GM23338 (cell line): ENCODE results near the gene SMAP2. TPM values are rescaled to one million over a fixed set of nuclear protein-coding genes. Genes with fewer than 3 reads are reported as not detected.

Experiments
- ATAC-seq: fragments of 200-7000 bp; cut with Tn5 transposase; 3 replicates; pipeline ENCODE4 v1.9.1; 2020
- DNase-seq: peaks from one replicate; pipeline ENCODE4 v3.0.0-alpha.2; 2015; ENCODE audit warnings: low spot score
- H2AFZ ChIP-seq: fragments of 200-600 bp; sonication (generic); 2 replicates; pipeline ENCODE4 v1.8.0; 2016; ENCODE audit warnings: antibody characterized with exemption, mild to moderate bottlenecking, moderate library complexity
- H3F3A ChIP-seq: fragments of 200-600 bp; sonication (generic); replicated peaks from 2 replicates; pipeline ENCODE4 v1.8.0; 2017; ENCODE audit warnings: antibody characterized with exemption, mixed run types, low read depth
- H3K27ac ChIP-seq: fragments of 200-600 bp; sonication (generic); 2 replicates; pipeline ENCODE4 v1.6.1; 2016; ENCODE audit warnings: low read depth
- H3K27me3 ChIP-seq: fragments of 200-600 bp; sonication (generic); 2 replicates; pipeline ENCODE4 v1.8.0; 2016; ENCODE audit warnings: mild to moderate bottlenecking, mixed run types, moderate library complexity; ENCODE audit not compliant: insufficient read depth
- H3K36me3 ChIP-seq: fragments of 200-600 bp; sonication (generic); 2 replicates; pipeline ENCODE4 v1.8.0; 2016; ENCODE audit warnings: mild to moderate bottlenecking; ENCODE audit not compliant: insufficient read depth
- H3K4me1 ChIP-seq: fragments of 200-600 bp; sonication (generic); 2 replicates; pipeline ENCODE4 v1.8.0; 2016; ENCODE audit warnings: mild to moderate bottlenecking, moderate library complexity; ENCODE audit not compliant: insufficient read depth
- H3K4me2 ChIP-seq: fragments of 200-600 bp; sonication (generic); 2 replicates; pipeline ENCODE4 v1.7.1; 2017; ENCODE audit warnings: mixed run types
- H3K4me3 ChIP-seq: fragments of 200-600 bp; sonication (generic); 2 replicates; pipeline ENCODE4 v1.6.1; 2016; ENCODE audit warnings: mixed run types
- H3K79me2 ChIP-seq: fragments of 200-600 bp; sonication (generic); replicated peaks from 2 replicates; pipeline ENCODE4 v1.8.0; 2017; ENCODE audit warnings: mild to moderate bottlenecking; ENCODE audit not compliant: insufficient read depth
- H3K9me2 ChIP-seq: fragments of 200-600 bp; sonication (generic); 2 replicates; pipeline ENCODE4 v1.8.0; 2017; ENCODE audit not compliant: insufficient read depth
- H4K20me1 ChIP-seq: fragments of 200-600 bp; sonication (generic); replicated peaks from 2 replicates; pipeline ENCODE4 v1.8.0; 2017; ENCODE audit warnings: mild to moderate bottlenecking; ENCODE audit not compliant: insufficient read depth
- H3K27ac Mint-ChIP-seq: 2 replicates; pipeline ENCODE4 v1.8.0; 2020; ENCODE audit warnings: inconsistent platforms, mild to moderate bottlenecking, moderate library complexity, mixed read lengths
- H3K27me3 Mint-ChIP-seq: 3 replicates; pipeline ENCODE4 v1.8.0; 2022; ENCODE audit warnings: low read depth, mild to moderate bottlenecking, moderate library complexity, mixed read lengths, inconsistent platforms; ENCODE audit not compliant: insufficient read depth, poor library complexity
- H3K36me3 Mint-ChIP-seq: 3 replicates; pipeline ENCODE4 v1.8.0; 2021; ENCODE audit warnings: low read depth, mild to moderate bottlenecking, inconsistent platforms, moderate library complexity, mixed read lengths
- H3K4me1 Mint-ChIP-seq: 3 replicates; pipeline ENCODE4 v1.8.0; 2020; ENCODE audit warnings: mild to moderate bottlenecking, inconsistent platforms, mixed read lengths
- H3K4me3 Mint-ChIP-seq: 3 replicates; pipeline ENCODE4 v1.8.0; 2021; ENCODE audit warnings: moderate library complexity, mild to moderate bottlenecking, inconsistent platforms, mixed read lengths
- H3K9me3 Mint-ChIP-seq: 3 replicates; pipeline ENCODE4 v1.8.0; 2020; ENCODE audit warnings: moderate library complexity, mild to moderate bottlenecking, inconsistent platforms, mixed read lengths
- CTCF ChIP-seq, 2 experiments: fragments of 200-600 bp in 1 of 2; sonication (generic) in 1 of 2; conservative IDR thresholded peaks; 2 replicates each; pipeline versions ENCODE4 v1.5.1 to v1.6.1; 2016 to 2017; ENCODE audit warnings: antibody characterized with exemption in 2 of 2, low read depth in 2 of 2, mild to moderate bottlenecking in 2 of 2, moderate library complexity in 1 of 2
- ETS1 ChIP-seq: IDR thresholded peaks from 2 replicates; pipeline ENCODE4 v1.6.1; 2016; ENCODE audit warnings: antibody characterized with exemption
- EZH2phosphoT487 ChIP-seq: fragments of 200-600 bp; sonication (generic); IDR thresholded peaks from one replicate; pipeline ENCODE4 v1.8.1; 2018; ENCODE audit warnings: antibody characterized with exemption; ENCODE audit not compliant: unreplicated experiment
- STAT1 ChIP-seq: IDR thresholded peaks from one replicate; pipeline ENCODE4 v1.6.1; 2016; ENCODE audit warnings: antibody characterized with exemption; ENCODE audit not compliant: unreplicated experiment
- ZNF114 ChIP-seq: fragments of 250-450 bp; sonication (Bioruptor Pico); IDR thresholded peaks from 2 replicates; pipeline ENCODE4 v1.5.0; 2020; ENCODE audit warnings: mild to moderate bottlenecking, moderate library complexity
- ZNF331 ChIP-seq: fragments of 250-450 bp; sonication (Bioruptor Pico); IDR thresholded peaks from 2 replicates; pipeline ENCODE4 v1.5.0; 2020; ENCODE audit warnings: low read depth, mild to moderate bottlenecking, moderate library complexity
- ZNF462 ChIP-seq: fragments of 250-450 bp; sonication (Bioruptor Pico); IDR thresholded peaks from 2 replicates; pipeline ENCODE4 v1.5.0; 2020; ENCODE audit warnings: mild to moderate bottlenecking, moderate library complexity
- polyA plus RNA-seq: library from polyadenylated mRNA; unstranded; fragments of >200 nt; fragmentation: Nextera tagmentation; extraction: Ambion mirVana; gene quantifications from 2 replicates; pipeline ENCODE4 v1.2.1, GENCODE V29; 2016
- total RNA-seq: library from RNA; depleted of rRNA; stranded (reverse); fragments of >200 nt; shearing (Covaris generic); gene quantifications from 2 replicates; pipeline ENCODE4 v1.2.3, GENCODE V29; 2014
- TF ChIP-seq, protein P1 (sequence below): IDR thresholded peaks from one replicate; pipeline ENCODE4 v1.6.1; 2018; ENCODE audit warnings: antibody characterized with exemption; ENCODE audit not compliant: unreplicated experiment

Gene SMAP2
- total and polyA plus RNA-seq, 2 experiments from 2014 or later = 2.9 to 4.8 TPM

- Mint-ChIP-seq H3K9me3 (no peaks in the 10 kb centered on the region), H3K27me3 (no peaks in the 10 kb centered on the region), H3K4me1 (peaks cover 11% of the 10 kb centered on the region), H3K27ac (no peak overlapping the region), H3K36me3 (no peaks in the 10 kb centered on the region), H3K4me3 (no peak overlapping the region)
- H3F3A ChIP-seq = no peaks in the 10 kb centered on the region
- no peaks in the 10 kb centered on the region for H4K20me1 ChIP-seq
- H3K4me1 ChIP-seq = peaks cover 5% of the 10 kb centered on the region; the same call in 1 of the 2 replicates
- DNase-seq (peak; percentile 66), ATAC-seq (peak; percentile 48)
- no peaks in the 10 kb centered on the region for H3K27me3 ChIP-seq
- H2AFZ ChIP-seq = no peak overlapping the region
- TF ChIP-seq, protein P1, sequence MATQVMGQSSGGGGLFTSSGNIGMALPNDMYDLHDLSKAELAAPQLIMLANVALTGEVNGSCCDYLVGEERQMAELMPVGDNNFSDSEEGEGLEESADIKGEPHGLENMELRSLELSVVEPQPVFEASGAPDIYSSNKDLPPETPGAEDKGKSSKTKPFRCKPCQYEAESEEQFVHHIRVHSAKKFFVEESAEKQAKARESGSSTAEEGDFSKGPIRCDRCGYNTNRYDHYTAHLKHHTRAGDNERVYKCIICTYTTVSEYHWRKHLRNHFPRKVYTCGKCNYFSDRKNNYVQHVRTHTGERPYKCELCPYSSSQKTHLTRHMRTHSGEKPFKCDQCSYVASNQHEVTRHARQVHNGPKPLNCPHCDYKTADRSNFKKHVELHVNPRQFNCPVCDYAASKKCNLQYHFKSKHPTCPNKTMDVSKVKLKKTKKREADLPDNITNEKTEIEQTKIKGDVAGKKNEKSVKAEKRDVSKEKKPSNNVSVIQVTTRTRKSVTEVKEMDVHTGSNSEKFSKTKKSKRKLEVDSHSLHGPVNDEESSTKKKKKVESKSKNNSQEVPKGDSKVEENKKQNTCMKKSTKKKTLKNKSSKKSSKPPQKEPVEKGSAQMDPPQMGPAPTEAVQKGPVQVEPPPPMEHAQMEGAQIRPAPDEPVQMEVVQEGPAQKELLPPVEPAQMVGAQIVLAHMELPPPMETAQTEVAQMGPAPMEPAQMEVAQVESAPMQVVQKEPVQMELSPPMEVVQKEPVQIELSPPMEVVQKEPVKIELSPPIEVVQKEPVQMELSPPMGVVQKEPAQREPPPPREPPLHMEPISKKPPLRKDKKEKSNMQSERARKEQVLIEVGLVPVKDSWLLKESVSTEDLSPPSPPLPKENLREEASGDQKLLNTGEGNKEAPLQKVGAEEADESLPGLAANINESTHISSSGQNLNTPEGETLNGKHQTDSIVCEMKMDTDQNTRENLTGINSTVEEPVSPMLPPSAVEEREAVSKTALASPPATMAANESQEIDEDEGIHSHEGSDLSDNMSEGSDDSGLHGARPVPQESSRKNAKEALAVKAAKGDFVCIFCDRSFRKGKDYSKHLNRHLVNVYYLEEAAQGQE = no peak
- TF ChIP-seq STAT1 (no peak), CTCF (conservative IDR thresholded peaks at IDR 0.05; ENCODE audit: low read depth in 2 of 2) (peak; percentile 79 to 98), EZH2phosphoT487 (no peak), ZNF331 (no peak)
- no peak overlapping the region for H3K4me2 ChIP-seq
- H3K36me3 ChIP-seq = no peaks in the 10 kb centered on the region
- no peak overlapping the region for H3K4me3 ChIP-seq
- no peaks in the 10 kb centered on the region for H3K9me2 ChIP-seq
- H3K79me2 ChIP-seq = no peaks in the 10 kb centered on the region
- H3K27ac ChIP-seq = no peak overlapping the region
These were observed 31.3 kb downstream of the SMAP2 start for GRCh38 chr1:40404670-40405462.

GRCh38 chr1:40405812-40406211 is 32.3 kb downstream of the SMAP2 start:
- no peaks in the 10 kb centered on the region for H3K27me3 Mint-ChIP-seq
- H3K27ac ChIP-seq = no peak overlapping the region
- TF ChIP-seq ZNF462 (CRISPR knock-in tag) (no peak), ZNF114 (CRISPR knock-in tag) (no peak), EZH2phosphoT487 (no peak), ETS1 (no peak)

More at GRCh38 chr1:40405812-40406211, 32.3 kb downstream of the SMAP2 start:
- Histone ChIP-seq H3K27me3 (no peaks in the 10 kb centered on the region), H3K36me3 (no peaks in the 10 kb centered on the region), H2AFZ (no peak overlapping the region), H3K4me1 (peaks cover 5% of the 10 kb centered on the region; the same call in 1 of the 2 replicates), H3K79me2 (no peaks in the 10 kb centered on the region), H3K4me3 (no peak overlapping the region), H3K9me2 (no peaks in the 10 kb centered on the region), H4K20me1 (no peaks in the 10 kb centered on the region), H3F3A (no peaks in the 10 kb centered on the region), H3K4me2 (no peak overlapping the region)
- no peak overlapping the region for H3K27ac Mint-ChIP-seq
- DNase-seq (no peak), ATAC-seq (no peak)
- H3K4me1 Mint-ChIP-seq = peaks cover 11% of the 10 kb centered on the region
- no peaks in the 10 kb centered on the region for H3K9me3 Mint-ChIP-seq
- no peak overlapping the region for H3K4me3 Mint-ChIP-seq
- no peaks in the 10 kb centered on the region for H3K36me3 Mint-ChIP-seq
